Myocyte (in vitro differentiated cells): ENCODE data around the gene CELSR3. TPM values are rescaled to one million over a fixed set of nuclear protein-coding genes. Genes with fewer than 3 reads are reported as not detected.

ENCODE experiments used
- DNase-seq: peaks from one replicate; pipeline ENCODE4 v3.0.0-alpha.2; 2012; ENCODE audit warnings: low read depth
- total RNA-seq: library from RNA; depleted of rRNA; stranded (reverse); fragments of >200 nt; gene quantifications from 2 replicates; pipeline ENCODE4 v1.2.3, GENCODE V29; 2014

CELSR3 gene
- total RNA-seq, 1 donor from 2014 or later: 3.2 TPM

GRCh38 chr3:48609088-48610005, 53.3 kb downstream of the CELSR3 start, which contains the start of gene UQCRC1:
UQCRC1 (minus strand) TSS chr3:48609646; CDS start chr3:48609620, 26 bp downstream.
- DNase-seq: peak; percentile 92

GRCh38 chr3:48607519-48607918, 55.2 kb downstream of the CELSR3 start:
- DNase-seq: no peak

GRCh38 chr3:48601622-48601994, 61.1 kb downstream of the CELSR3 start:
- peak; percentile 26 for DNase-seq

- DNase-seq: no peak
These were observed 61.7 kb downstream of the CELSR3 start for GRCh38 chr3:48600711-48601621.

GRCh38 chr3:48599509-48600285, 63.0 kb downstream of the CELSR3 start:
- DNase-seq: peak; percentile 16

- no peak for DNase-seq
These were observed 63.6 kb downstream of the CELSR3 start for GRCh38 chr3:48599077-48599501.

- DNase-seq: peak; percentile 89
These were observed 64.2 kb downstream of the CELSR3 start for GRCh38 chr3:48598323-48599076.

- no peak for DNase-seq
These were observed 65.3 kb downstream of the CELSR3 start for GRCh38 chr3:48597408-48597800.

- no peak for DNase-seq
These were observed 65.8 kb downstream of the CELSR3 start for GRCh38 chr3:48596676-48597407.

GRCh38 chr3:48596157-48596556, 66.5 kb downstream of the CELSR3 start:
- DNase-seq: no peak

GRCh38 chr3:48595526-48596121, 67.1 kb downstream of the CELSR3 start:
- peak; percentile 80 for DNase-seq

GRCh38 chr3:48595075-48595525, 67.6 kb downstream of the CELSR3 start, which contains the start of gene COL7A1:
COL7A1 (minus strand) TSS chr3:48595329; CDS start chr3:48595159, 170 bp downstream.
- DNase-seq: no peak

GRCh38 chr3:48594417-48595049, 68.2 kb downstream of the CELSR3 start:
- DNase-seq: no peak

- DNase-seq: no peak
These were observed 69.3 kb downstream of the CELSR3 start for GRCh38 chr3:48593337-48593736.

- no peak for DNase-seq
These were observed 70.1 kb downstream of the CELSR3 start for GRCh38 chr3:48592519-48593087.

- no peak for DNase-seq
These were observed 70.7 kb downstream of the CELSR3 start for GRCh38 chr3:48591886-48592518.

- no peak for DNase-seq
These were observed 71.2 kb downstream of the CELSR3 start for GRCh38 chr3:48591436-48591835.

GRCh38 chr3:48588230-48588629, 74.5 kb downstream of the CELSR3 start:
- DNase-seq: no peak
